Activated CD4-positive, alpha-beta T cell treated with anti-CD3 and anti-CD28 coated beads, Interleukin-2, amount 10 ng/mL, durations not matched to agents 7 days and 5 days (primary cell): ENCODE measurements around the gene ATP2B1. TPM values are rescaled to one million over a fixed set of nuclear protein-coding genes. Genes with fewer than 3 reads are reported as not detected.
"Not testable (repeated sequence)": the region's sequence is repeated elsewhere in the genome, so short reads cannot be mapped to it uniquely, and the experiment has no call there.

Experiments used
- CTCF ChIA-PET: fragments of 350-600 bp; sonication (Branson Sonifier 250); formaldehyde crosslinking; loops from one replicate; lab custom pipeline; 2021; ENCODE audit warnings: antibody characterized with exemption; lab: Charles Lee
- POLR2A ChIA-PET: fragments of 350-600 bp; sonication (Branson Sonifier 250); formaldehyde crosslinking; loops from one replicate; lab custom pipeline; 2021; ENCODE audit warnings: antibody characterized with exemption; lab: Charles Lee
- DNase-seq: peaks from one replicate; pipeline ENCODE4 v3.0.0-alpha.2; 2020
- H3K27ac Mint-ChIP-seq: one replicate; pipeline ENCODE4 v1.8.0; 2021; ENCODE audit warnings: mild to moderate bottlenecking, moderate library complexity, mixed read lengths
- H3K27me3 Mint-ChIP-seq: one replicate; pipeline ENCODE4 v1.8.0; 2021; ENCODE audit warnings: mixed read lengths
- H3K36me3 Mint-ChIP-seq: one replicate; pipeline ENCODE4 v1.8.0; 2021; ENCODE audit warnings: low read depth, mixed read lengths
- H3K4me1 Mint-ChIP-seq: one replicate; pipeline ENCODE4 v1.8.0; 2021; ENCODE audit warnings: mixed read lengths
- H3K4me3 Mint-ChIP-seq: one replicate; pipeline ENCODE4 v1.8.0; 2021; ENCODE audit warnings: mild to moderate bottlenecking, moderate library complexity, mixed read lengths
- H3K9me3 Mint-ChIP-seq: one replicate; pipeline ENCODE4 v1.8.0; 2021; ENCODE audit warnings: mixed read lengths
- total RNA-seq, 2 experiments: library from RNA; stranded (reverse); gene quantifications; one replicate each; pipeline ENCODE4 v1.2.3, GENCODE V29; 2021

Gene ATP2B1
- total RNA-seq, 2 experiments from 2014 or later: 24.2 to 26.6 TPM

- Mint-ChIP-seq H3K4me3 (peak overlapping the region; percentile 81), H3K4me1 (peaks cover 35% of the 10 kb centered on the region), H3K36me3 (no peaks in the 10 kb centered on the region), H3K9me3 (no peaks in the 10 kb centered on the region), H3K27me3 (peaks cover 19% of the 10 kb centered on the region), H3K27ac (peak overlapping the region; percentile 89)
- DNase-seq: peak; percentile 99
- ChIA-PET POLR2A (no interaction called here), CTCF (interaction anchor here (0.7 to 0.9 kb wide), 2 partner anchors 14 to 170 kb away, joined by 3 read pairs; no protein-coding TSS in a partner anchor)
Measured at GRCh38 chr12:89709157-89709994, 738 bp upstream of the ATP2B1 start.

- peak overlapping the region; percentile 91 for H3K27ac Mint-ChIP-seq
- H3K4me3 Mint-ChIP-seq: peak overlapping the region; percentile 89
- H3K27me3 Mint-ChIP-seq: peaks cover 16% of the 10 kb centered on the region
- H3K9me3 Mint-ChIP-seq: no peaks in the 10 kb centered on the region
- ChIA-PET CTCF (interaction anchor here (0.6 to 1.0 kb wide), 2 partner anchors 30 to 393 kb away, joined by 3 read pairs; no protein-coding TSS in a partner anchor), POLR2A (interaction anchor here (0.6 kb wide), 1 partner anchor 87 kb away, joined by 3 read pairs; no protein-coding TSS in a partner anchor)
- DNase-seq: peak; percentile 39
- H3K4me1 Mint-ChIP-seq: peaks cover 37% of the 10 kb centered on the region
- no peaks in the 10 kb centered on the region for H3K36me3 Mint-ChIP-seq
Measured at GRCh38 chr12:89707703-89708564, 704 bp downstream of the ATP2B1 start.

GRCh38 chr12:89706986-89707702 lies 1.5 kb downstream of the ATP2B1 start:
- POLR2A ChIA-PET: no interaction called here
- H3K9me3 Mint-ChIP-seq: no peaks in the 10 kb centered on the region
- DNase-seq: no peak
- H3K27ac Mint-ChIP-seq: peak overlapping the region; percentile 91
- peaks cover 37% of the 10 kb centered on the region for H3K4me1 Mint-ChIP-seq
- no peaks in the 10 kb centered on the region for H3K36me3 Mint-ChIP-seq
- CTCF ChIA-PET: interaction anchor here (0.7 kb wide), 1 partner anchor 11 kb away, joined by 3 read pairs; no protein-coding TSS in a partner anchor
- peak overlapping the region; percentile 89 for H3K4me3 Mint-ChIP-seq
- H3K27me3 Mint-ChIP-seq: peaks cover 11% of the 10 kb centered on the region

GRCh38 chr12:89706551-89706950 lies 2.1 kb downstream of the ATP2B1 start:
- Mint-ChIP-seq H3K36me3 (no peaks in the 10 kb centered on the region), H3K27me3 (peaks cover 9% of the 10 kb centered on the region), H3K27ac (no peak overlapping the region), H3K9me3 (no peaks in the 10 kb centered on the region), H3K4me3 (peak overlapping the region; percentile 89), H3K4me1 (peaks cover 37% of the 10 kb centered on the region)
- ChIA-PET POLR2A (no interaction called here), CTCF (interaction anchor here (0.6 to 0.7 kb wide), 2 partner anchors 10 to 229 kb away, joined by 3 read pairs; no protein-coding TSS in a partner anchor)
- no peak for DNase-seq

- Mint-ChIP-seq H3K9me3 (no peaks in the 10 kb centered on the region), H3K27me3 (no peaks in the 10 kb centered on the region), H3K4me1 (peaks cover 32% of the 10 kb centered on the region), H3K27ac (no peak overlapping the region), H3K4me3 (no peak overlapping the region), H3K36me3 (no peaks in the 10 kb centered on the region)
- POLR2A ChIA-PET: no interaction called here
- CTCF ChIA-PET: interaction anchor here (1.3 kb wide), 1 partner anchor 253 kb away, joined by 3 read pairs; no protein-coding TSS in a partner anchor
- DNase-seq: no peak
Measured at GRCh38 chr12:89704457-89704856, 4.2 kb downstream of the ATP2B1 start.

GRCh38 chr12:89703768-89704167 lies 4.9 kb downstream of the ATP2B1 start:
- POLR2A ChIA-PET: no interaction called here
- CTCF ChIA-PET: no interaction called here
- Mint-ChIP-seq H3K4me3 (no peak overlapping the region), H3K27ac (no peak overlapping the region), H3K27me3 (no peaks in the 10 kb centered on the region), H3K9me3 (no peaks in the 10 kb centered on the region), H3K4me1 (peaks cover 32% of the 10 kb centered on the region), H3K36me3 (no peaks in the 10 kb centered on the region)
- DNase-seq: no peak

- Mint-ChIP-seq H3K27ac (no peak overlapping the region), H3K9me3 (no peaks in the 10 kb centered on the region), H3K4me1 (peaks cover 29% of the 10 kb centered on the region), H3K4me3 (no peak overlapping the region), H3K36me3 (no peaks in the 10 kb centered on the region), H3K27me3 (no peaks in the 10 kb centered on the region)
- DNase-seq: no peak
- ChIA-PET POLR2A (no interaction called here), CTCF (interaction anchor here (1.2 kb wide), 1 partner anchor 13 kb away, joined by 3 read pairs; no protein-coding TSS in a partner anchor)
Measured at GRCh38 chr12:89702503-89702902, 6.1 kb downstream of the ATP2B1 start.

GRCh38 chr12:89701606-89702206 lies 6.9 kb downstream of the ATP2B1 start:
- no peaks in the 10 kb centered on the region for H3K9me3 Mint-ChIP-seq
- POLR2A ChIA-PET: no interaction called here
- H3K27ac Mint-ChIP-seq: no peak overlapping the region
- H3K36me3 Mint-ChIP-seq: no peaks in the 10 kb centered on the region
- CTCF ChIA-PET: interaction anchor here (1.2 to 1.5 kb wide), 2 partner anchors 13 to 14 kb away, joined by 3 read pairs; no protein-coding TSS in a partner anchor
- no peak for DNase-seq
- H3K4me3 Mint-ChIP-seq: no peak overlapping the region
- peaks cover 21% of the 10 kb centered on the region for H3K4me1 Mint-ChIP-seq
- no peaks in the 10 kb centered on the region for H3K27me3 Mint-ChIP-seq

- H3K9me3 Mint-ChIP-seq: no peaks in the 10 kb centered on the region
- H3K27me3 Mint-ChIP-seq: no peaks in the 10 kb centered on the region
- H3K4me3 Mint-ChIP-seq: no peak overlapping the region
- H3K27ac Mint-ChIP-seq: no peak overlapping the region
- ChIA-PET POLR2A (no interaction called here), CTCF (no interaction called here)
- no peak for DNase-seq
- H3K4me1 Mint-ChIP-seq: peaks cover 14% of the 10 kb centered on the region
- H3K36me3 Mint-ChIP-seq: no peaks in the 10 kb centered on the region
Measured at GRCh38 chr12:89700191-89700810, 8.3 kb downstream of the ATP2B1 start.

GRCh38 chr12:89698607-89699006 lies 10.0 kb downstream of the ATP2B1 start:
- no peaks in the 10 kb centered on the region for H3K27me3 Mint-ChIP-seq
- no peak overlapping the region for H3K27ac Mint-ChIP-seq
- POLR2A ChIA-PET: no interaction called here
- peaks cover 2% of the 10 kb centered on the region for H3K36me3 Mint-ChIP-seq
- H3K9me3 Mint-ChIP-seq: no peaks in the 10 kb centered on the region
- CTCF ChIA-PET: no interaction called here
- H3K4me3 Mint-ChIP-seq: no peak overlapping the region
- no peak for DNase-seq
- H3K4me1 Mint-ChIP-seq: peaks cover 8% of the 10 kb centered on the region

- H3K9me3 Mint-ChIP-seq, DNase-seq, POLR2A ChIA-PET, H3K27ac Mint-ChIP-seq, H3K36me3 Mint-ChIP-seq, H3K27me3 Mint-ChIP-seq, H3K4me1 Mint-ChIP-seq, H3K4me3 Mint-ChIP-seq, CTCF ChIA-PET: not testable (repeated sequence)
Measured at GRCh38 chr12:89697728-89698127, 10.9 kb downstream of the ATP2B1 start.
